Hematopoietic multipotent progenitor cell treated with erythropoietin and hydrocortisone succinate and interleukin-3 and kit ligand, for 8 days (in vitro differentiated cells): Measurements from ENCODE around the gene TMEM74B.
"Not testable (repeated sequence)": the region's sequence is repeated elsewhere in the genome, so short reads cannot be mapped to it uniquely, and the experiment has no call there.

Experiments
- DNase-seq: peaks from one replicate; pipeline ENCODE4 v3.0.0-alpha.2; 2015

The TMEM74B gene

DNA sequence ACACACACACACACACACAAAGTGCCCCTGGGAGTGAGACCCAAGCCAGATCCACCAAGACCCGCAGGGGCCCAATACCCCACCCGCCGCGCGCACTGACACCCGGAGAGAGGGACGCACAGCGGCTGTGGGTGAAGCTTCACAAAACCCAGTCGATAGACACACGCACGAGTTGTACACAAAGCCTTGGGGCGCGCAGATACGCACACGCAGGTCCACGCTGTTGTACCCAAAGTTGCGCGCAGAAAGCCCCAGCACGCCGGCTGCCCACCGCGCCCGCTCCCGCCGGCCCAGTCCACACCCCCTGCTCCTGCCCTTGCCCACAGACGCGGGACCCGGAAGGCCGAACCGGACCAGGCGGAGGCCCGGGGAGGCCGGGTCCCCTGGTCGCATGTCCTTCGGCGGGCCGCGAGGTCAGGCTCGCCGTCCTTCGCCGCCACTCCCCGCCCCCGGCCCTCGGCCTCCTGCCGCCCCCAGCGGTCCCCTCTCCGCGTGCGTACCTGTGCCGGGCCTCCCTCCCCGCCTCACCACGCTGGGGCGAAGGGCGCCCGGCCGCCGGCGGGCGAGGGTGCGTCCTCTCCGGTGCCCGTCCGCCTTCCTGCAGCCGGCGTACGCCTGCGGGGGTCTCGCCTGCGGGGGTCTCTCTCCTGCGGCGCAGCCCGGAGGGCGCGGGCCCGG, at the start of gene TMEM74B:
TMEM74B (minus strand) TSS at position 344 of the 678 bp plus-strand sequence. CDS start 1,180 bp downstream, outside the sequence.
- no peak for DNase-seq

DNA sequence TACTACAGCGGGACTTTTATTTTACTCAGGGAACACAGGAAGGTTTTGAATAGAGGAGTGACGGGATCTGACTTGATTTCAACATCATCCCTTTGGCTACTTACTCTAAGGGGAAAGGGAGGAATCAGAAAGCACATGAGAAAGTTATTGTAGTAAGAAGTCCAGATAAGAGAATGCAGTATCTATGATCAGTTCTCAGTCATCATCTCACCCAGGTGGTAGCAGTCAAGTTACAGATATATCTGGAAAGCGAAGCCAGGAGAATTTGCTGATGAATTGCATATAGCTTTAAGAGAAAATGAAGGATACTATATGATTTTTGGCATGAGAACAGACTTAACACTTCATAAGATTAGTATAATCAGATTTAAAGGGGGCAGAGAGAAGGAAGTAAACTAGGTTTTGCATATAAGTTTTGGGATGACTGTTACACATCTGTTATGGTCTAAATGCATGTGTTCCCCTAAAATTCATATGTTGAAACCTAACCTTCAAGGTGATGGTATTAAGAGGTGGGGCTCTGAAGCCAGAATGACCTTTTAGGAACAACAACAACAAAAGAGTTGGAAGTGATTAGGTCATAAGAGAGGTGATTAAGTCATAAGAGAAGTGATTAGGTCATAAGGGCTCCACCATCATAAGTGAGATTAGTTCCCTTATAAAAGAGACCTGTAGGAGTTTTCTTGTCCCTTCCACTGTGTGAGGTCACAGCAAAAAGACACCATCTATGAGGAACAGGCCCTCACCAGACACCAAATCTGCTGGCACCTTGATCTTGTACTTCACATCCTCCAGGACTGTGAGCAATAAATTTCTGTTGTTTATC, 47.7 kb upstream of the TMEM74B start:
- no peak for DNase-seq

DNA sequence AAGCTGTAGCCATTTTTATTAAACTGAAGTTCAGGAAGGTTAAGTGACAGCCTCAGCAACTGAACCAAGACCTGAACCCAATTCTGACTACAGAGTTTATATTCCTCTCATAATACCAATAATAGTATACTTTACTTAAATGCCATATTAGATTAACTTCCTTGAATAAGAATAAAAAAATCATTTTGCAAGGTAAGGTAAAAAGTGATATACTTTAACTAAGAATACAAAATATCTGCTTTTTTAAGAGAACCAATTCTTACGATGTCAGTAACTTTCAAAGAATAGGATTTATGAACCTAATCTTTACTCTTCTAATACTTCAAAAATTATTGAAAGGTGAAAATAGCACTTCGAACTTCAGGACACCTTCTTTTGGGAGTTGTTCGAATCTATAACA, 44.8 kb upstream of the TMEM74B start:
- no peak for DNase-seq

DNA sequence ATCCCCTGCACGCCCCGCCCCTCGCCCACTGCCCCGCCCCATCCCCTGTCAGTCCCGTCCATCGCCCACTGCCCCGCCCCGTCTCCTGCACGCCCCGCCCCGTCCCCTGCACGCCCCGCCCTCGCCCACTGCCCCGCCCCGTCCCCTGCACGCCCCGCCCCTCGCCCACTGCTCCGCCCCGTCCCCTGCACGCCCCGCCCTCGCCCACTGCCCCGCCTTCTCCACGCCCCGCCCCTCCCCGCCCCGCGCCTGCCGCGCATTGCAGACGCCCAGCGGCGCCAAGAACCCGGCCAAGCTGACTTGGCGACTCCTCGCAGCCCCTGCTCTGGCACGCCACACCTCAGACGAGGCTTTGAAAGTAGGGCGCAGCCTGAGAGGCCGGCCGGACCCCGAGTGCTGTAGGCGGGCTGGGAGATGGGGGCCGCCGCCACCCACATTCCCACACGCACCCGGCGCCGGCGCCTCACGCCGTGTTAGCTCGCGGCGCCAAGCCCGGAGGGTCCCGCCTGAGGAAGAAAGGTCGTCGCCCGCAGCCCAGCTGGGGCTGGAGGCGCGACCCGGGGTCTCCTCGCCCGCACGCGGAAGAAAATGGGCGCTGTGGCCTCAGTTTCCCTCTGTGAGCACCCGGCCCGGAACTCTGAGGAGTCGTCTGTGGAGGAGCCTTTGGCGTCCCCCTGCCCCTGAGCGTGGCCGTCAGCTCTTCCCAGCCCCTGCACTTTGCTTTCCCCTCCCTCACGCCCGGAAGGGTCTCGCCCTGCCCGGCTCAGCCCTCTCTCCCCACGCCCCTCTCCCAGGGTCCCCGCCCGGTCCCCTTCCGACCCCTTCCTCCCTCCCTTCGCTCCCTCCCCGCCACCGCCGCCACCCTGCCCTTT, 41.2 kb upstream of the TMEM74B start, which contains the start of gene RAD21L1:
RAD21L1 (plus strand) TSS at position 262 of the 872 bp plus-strand sequence. CDS start 2,410 bp downstream, outside the sequence.
- DNase-seq = peak; percentile 48

DNA sequence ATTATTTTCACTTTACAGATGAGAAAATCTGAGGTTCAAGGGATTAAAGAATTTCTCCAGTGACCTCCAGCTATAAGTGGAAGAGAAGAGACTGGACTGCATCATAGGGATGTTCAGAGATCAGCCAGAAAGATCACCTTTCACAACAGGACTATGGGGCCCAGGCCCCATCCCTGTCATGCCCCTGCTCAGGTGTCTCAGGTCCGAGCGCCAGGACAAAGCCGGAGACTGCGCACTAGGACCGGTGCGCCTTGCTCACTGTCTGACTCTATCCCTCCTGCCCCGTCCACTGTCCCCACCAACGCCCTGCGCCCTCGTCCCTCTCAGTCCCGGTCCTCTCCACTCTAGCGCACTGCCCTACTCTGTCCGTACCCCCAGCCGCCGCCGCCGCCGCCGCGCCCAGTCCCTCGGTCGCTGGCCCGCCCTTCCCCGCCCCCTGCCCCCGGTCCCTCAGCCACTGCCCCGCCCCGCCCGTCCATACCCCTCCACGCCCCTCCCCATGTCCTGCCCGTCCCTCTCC, 40.5 kb upstream of the TMEM74B start:
- no peak for DNase-seq

DNA sequence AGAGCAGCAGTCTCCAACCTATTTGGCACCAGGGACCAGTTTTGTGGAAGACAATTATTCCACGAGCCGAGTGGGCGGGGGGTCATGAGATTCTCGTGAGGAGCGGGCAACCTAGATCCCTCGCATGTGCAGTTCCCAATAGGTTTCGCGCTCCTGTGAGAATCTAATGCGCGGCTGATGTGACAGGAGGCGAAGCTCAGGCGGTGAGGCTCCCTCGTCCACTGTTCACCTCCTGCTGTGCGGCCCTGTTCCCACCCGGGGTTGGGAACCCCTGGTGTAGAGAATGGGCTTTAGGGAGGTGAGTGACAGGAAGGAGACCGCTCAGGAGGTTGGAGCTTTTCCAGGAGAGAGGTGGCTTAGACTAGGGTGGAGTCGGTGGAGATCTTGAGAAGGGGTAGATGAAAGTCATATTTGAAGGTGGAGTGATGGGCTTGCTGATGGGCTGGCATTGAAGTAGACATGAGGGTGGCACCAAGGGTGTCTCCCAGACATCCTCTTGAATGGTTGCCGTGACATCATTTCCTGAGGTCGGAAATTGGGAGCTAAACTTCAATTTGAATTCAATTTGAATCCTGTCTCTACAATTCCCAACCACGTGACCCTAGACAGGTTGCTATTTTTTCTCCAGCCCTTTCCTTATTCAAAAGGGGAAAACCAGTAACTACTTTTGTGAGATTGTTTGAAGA, 39.6 kb upstream of the TMEM74B start:
- DNase-seq = no peak

DNA sequence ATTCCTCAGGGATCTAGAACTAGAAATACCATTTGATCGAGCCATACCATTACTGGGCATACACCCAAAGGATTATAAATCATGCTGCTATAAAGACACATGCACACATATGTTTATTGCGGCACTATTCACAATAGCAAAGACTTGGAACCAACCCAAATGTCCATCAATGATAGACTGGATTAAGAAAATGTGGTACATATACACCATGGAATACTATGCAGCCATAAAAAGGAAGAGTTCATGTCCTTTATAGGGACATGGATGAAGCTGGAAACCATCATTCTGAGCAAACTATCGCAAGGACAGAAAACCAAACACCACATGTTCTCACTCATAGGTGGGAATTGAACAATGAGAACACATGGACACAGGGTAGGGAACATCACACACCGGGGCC, 38.0 kb upstream of the TMEM74B start:
- DNase-seq = not testable (repeated sequence)

DNA sequence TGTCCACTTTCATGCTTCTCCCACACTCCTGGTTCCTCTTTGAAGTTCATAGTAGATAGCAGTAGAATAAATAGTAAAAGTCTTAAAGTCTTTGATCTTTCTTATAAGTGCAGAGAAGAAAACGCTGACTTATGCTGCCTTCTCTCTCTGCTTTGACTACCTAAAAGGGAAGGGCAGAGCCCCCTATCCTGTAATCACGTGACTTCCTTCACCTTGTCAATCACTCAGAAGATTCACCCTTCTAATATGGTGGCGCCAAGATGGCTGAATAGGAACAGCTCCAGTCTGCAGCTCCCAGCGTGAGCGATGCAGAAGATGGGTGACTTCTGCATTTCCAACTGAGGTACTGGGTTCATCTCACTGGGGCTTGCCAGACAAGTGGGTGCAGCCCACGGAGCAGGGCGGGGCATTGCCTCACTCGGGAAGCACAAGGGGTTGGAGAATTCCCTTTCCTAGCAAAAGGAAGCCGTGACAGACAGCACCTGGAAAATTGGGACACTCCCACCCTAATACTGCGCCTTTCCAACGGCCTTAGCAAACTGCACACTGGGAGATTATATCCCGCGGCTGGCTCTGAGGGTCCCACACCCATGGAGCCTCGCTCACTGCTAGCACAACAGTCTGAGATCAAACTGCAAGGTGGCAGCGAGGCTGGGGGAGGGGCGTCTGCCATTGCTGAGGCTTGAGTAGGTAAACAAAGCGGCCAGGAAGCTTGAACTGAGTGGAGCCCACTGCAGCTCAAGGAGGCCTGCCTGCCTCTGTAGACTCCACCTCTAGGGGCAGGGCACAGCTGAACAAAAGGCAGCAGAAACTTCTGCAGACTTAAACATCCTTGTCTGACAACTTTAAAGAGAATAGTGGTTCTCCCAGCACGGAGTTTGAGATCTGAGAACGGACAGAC, 32.0 kb upstream of the TMEM74B start:
- not testable (repeated sequence) for DNase-seq

DNA sequence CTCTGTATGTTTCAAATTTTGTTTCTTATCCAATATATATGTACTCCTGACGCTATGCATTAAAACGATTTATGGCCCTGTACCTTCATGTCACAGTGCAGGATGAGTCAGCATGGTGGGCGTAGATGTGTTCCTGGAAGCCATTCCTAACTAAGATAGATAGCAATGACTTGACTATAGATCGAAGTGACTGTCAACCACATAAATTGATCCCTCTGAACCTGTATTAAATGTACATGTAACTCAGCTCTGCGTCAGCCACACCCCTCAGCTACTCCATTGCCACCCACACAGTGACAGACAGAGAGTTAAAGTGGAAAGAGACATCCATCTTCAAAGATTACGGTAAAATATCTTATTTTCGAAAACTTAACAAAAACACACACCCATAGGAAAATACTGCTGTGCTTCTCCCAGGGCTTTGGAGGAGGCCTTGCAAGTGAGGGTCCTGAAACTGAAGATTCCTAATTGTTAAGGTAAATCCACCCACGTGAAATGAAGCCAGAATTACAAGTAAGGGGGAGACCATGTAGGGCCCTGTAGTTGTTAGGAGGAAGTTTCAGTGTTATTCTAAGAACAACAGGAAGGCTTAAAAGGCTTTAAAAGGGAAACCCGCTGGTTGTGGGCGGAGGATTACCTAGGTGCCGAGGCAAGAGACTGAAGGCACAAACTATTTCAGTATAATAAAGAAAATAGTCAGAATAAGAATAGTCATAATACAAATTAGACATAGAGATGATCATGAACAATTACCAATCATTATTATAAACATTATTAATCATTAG, 30.8 kb upstream of the TMEM74B start:
- DNase-seq = peak; percentile 46

DNA sequence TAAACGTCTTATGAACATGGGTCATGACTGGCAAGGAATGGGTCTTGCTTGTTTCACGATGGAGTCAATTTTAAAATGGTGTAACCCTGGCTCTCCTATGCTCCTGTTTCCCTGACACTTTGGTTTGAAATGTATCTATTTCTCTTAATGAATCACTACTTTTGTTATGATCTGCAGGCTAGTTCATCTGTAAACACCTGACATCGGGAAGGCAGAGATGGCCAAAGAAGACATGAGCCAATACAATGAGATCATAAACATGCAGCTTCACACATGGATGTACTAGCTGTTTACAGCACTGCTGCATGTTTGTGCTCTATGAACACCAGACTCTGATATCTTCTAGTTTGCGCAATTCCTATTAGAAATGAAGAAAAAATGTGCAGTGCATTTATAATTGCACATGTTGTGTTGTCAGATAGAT, 30.1 kb upstream of the TMEM74B start:
- no peak for DNase-seq

DNA sequence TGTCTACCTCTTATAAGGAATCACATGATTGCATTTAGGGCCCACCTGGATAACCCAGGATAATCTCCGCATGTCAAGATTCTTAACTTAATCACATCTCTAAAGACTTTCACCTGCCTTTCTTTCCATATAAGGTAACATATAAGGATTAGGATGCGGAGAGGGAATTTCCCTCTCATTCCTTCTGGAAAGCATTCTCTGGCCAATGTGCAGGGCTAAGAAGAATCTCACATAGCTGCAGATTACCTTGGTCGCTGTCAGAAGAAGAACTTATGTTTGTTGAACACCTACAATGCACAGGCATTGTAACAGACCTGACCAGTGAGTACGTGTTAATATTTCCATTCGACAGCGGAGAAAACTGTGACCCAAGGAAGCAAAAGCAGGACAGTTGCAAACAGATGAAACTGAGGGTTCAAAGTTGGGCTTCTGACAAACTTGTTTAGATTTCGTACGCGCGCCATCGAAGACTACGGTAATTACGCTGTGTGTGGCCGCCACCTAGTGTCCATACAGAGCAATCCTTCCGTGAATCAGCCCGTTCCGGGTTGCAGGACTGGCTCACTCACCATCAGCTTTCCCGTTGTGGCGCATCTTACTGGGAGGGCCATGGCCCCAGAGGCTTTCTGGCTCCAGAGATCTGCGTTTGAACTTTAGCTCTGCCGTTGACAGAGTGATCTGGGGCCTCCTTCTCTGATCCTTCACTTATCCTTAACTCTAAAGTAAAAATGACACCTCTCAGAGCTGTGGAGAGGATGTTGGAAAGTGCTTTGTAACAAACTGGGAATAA, 28.0 kb upstream of the TMEM74B start:
- DNase-seq = peak; percentile 82

DNA sequence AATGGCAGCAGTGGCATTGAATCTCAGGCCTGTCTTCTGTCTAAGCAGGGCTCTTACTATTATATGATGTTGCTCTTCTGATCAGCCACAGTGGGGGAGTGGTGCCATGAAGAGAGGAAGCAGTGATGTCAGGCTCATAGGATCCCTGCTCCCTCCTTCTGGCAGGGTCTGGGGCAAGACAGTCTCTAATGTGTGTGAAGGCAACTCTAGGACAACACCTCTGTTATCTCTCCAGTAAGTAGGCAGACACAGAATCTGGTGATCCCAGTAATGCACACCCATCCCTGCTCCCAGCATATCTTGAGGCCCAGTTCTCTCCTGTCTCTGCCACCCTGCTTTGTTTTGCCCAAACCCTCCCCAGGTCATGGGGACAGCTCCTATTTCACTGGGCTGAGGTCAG, 27.2 kb upstream of the TMEM74B start:
- peak; percentile 90 for DNase-seq

DNA sequence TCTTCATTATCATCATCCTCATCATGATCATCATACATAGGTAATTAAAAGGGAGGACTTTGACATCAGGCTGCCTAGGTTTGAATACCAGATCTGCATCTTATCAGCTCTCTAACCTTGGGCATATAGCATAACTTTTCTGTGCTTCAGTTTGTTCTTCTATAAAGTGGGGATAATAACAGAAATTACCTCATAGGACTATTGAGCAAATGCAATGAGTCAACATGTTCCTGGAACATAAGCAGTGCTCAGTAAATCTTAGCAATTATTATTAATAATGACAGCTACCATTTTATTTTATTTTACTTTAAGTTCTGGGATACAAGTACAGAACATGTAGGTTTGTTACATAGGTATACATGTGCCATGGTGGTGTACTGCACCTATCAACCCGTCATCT, 25.7 kb upstream of the TMEM74B start:
- DNase-seq = no peak

DNA sequence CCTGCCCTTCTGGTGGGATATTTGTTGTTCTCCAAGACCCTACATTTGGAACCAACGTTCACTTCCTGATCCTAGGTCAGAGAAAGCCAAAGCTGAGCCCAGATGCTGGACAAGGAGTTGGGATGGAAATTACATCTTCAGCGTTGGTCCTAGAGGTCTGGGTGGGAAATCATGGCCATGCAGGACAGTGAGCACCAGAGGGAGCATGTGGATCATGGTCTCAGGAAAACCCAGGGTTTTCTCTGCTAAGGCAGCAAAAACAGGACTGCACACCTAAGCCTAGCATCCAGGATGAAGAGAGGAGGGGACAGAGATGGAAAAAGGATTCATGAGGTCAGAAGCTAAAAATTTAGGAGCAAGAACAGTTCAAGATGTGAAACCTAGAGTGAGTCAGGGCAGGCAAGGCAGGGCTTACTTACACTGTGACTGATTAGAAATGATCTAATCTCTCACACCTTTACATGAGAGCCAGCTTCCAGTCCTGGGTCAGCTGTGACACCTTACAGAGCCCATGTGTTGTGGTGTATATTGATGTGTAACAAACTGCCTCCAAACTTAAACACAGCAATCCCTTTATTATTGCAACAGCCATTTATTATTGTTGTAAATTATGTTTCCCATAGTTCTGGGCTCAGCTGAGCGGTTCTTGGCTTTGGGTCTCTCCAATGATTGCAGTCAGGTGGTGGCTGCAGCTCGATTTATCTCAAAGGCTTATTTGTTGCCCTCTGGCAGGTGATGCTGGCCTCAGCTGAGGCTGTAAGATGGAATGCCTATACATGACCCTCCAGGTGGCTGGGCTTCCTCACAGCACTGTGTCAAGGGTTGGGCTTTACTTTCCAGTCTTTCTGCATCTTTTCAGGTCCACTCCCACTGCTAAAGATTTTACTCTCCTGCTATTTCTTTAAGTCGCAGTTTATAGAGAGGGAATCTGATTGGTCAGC, 24.9 kb upstream of the TMEM74B start:
- DNase-seq = no peak

DNA sequence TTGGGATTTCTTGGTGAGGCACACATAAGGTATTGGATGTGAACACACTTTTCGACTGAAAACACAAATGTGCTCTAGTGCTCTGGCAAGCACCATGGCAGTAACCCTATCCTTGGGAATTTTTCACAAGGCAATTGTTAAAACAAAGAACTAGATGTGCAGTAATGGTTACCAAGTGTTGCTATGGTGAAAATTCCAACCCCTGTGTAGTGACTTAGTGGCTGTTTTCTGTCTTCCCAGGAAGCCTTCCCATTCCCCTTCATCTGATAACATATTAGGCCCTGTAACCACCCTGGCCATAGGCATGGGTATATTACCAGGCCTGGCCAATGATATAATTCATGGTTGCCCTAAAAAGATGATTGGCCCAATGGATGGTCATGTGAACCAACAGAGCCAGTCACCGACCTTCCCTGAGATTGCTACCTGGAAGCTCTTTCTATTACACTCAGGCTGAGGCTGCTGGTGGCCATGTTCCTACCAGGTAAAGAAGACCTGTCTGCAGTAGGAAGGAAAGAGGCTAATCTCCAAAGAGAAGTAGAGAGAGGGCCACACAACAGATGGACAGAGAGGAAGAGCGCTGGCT, 22.6 kb upstream of the TMEM74B start:
- DNase-seq = no peak

DNA sequence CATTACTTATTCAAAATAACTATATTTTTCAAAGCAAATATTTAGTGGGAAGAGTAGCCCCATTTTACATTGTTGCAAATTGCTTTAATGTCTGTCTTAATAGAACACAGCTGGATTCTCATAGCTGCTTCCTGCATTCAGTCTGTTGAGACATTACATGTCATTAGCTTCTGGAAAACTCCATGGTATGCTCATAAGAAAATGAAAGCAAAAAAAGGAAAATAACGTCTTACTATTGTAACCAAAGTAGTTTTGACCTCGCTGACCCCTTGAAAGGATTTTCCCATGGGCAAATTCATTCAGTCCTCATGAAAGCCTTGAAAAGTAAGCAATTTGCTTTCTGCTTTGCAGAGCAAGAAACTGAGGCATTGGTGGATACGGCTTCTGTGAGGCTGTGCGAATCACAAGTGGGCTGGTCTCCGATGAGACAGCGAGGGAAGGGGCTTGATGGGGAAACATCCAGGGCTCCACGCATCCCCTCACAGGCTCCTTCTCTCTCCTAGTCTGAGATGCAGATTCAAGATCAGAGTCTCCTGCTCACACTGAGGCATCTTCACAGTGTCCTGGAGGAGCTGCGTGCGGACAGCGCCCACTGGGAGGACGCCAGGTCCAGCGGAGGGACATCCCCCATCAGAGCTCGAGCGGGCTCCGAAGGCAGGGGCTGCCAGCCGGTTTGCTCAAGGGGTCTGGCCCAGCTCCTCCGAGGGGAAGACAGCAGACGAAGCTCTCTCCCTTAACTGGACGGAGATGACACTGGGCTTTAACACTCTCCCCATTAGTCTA, 21.8 kb upstream of the TMEM74B start:
- no peak for DNase-seq

DNA sequence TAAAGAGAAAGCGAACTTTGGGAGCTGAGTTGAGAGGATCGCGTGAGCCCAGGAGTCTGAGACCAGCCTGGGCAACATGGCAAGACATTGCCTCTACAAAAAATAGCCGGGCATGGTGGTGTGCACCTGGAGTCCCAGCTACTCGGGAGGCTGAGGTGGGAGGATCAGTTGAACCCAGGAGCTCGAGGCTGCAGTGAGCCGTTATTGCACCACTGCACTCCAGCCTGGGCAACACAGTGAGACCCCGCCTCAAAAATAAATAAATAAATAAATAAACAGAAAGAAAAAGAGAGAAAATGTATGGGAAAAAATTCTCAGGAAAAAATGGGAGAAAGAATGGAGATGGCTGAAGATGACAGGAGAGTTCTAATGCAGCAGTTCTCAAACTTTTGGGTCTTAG, 21.0 kb upstream of the TMEM74B start:
- no peak for DNase-seq
